Panc1 (cell line): ENCODE data around the gene PRRT3. TPM values are rescaled to one million over a fixed set of nuclear protein-coding genes. Genes with fewer than 3 reads are reported as not detected.

Experiments used
- ATAC-seq: fragments of 200-7000 bp; cut with Tn5 transposase; 2 replicates; pipeline ENCODE4 v1.9.1; 2020; ENCODE audit warnings: mild to moderate bottlenecking, moderate library complexity
- Bru-seq: library from RNA; stranded (reverse); fragments of 400-500 nt; gene quantifications from one replicate; lab custom pipeline; 2021; lab: Mats Ljungman, UMichigan
- BruChase-seq, 2 experiments: library from RNA; stranded (reverse); fragments of 400-500 nt; gene quantifications; one replicate each; lab custom pipeline; 2021; lab: Mats Ljungman, UMichigan
- BruUV-seq: library from RNA; stranded (reverse); fragments of 400-500 nt; replicated peaks from 2 replicates; lab custom pipeline; 2021; lab: Mats Ljungman, UMichigan
- CTCF ChIA-PET: fragments of 300-600 bp; sonication (Branson Sonifier 250); formaldehyde crosslinking; loops from one replicate; lab custom pipeline; 2022; ENCODE audit warnings: antibody characterized with exemption; lab: Charles Lee
- POLR2A ChIA-PET: fragments of 300-600 bp; sonication (Branson Sonifier 250); formaldehyde crosslinking; loops from one replicate; lab custom pipeline; 2022; ENCODE audit warnings: antibody characterized with exemption; lab: Charles Lee
- DNase-seq: peaks from one replicate; pipeline ENCODE4 v3.0.0-alpha.2; 2010; ENCODE audit warnings: low read depth, low spot score
- H3K27ac ChIP-seq: 2 replicates; pipeline ENCODE4 v1.5.1; 2011; ENCODE audit warnings: mild to moderate bottlenecking, low read length, inconsistent platforms
- H3K27me3 ChIP-seq: fragments of 200-500 bp; sonication (Bioruptor generic); 2 replicates; pipeline ENCODE4 v1.6.0; 2014; ENCODE audit warnings: low read length, inconsistent platforms; ENCODE audit not compliant: control insufficient read depth, insufficient read depth
- H3K36me3 ChIP-seq: fragments of 200-500 bp; sonication (Bioruptor generic); 2 replicates; pipeline ENCODE4 v1.5.1; 2014; ENCODE audit warnings: inconsistent platforms, mild to moderate bottlenecking, low read length, moderate library complexity; ENCODE audit not compliant: control insufficient read depth, insufficient read depth
- H3K4me1 ChIP-seq: 2 replicates; pipeline ENCODE4 v1.5.1; 2011; ENCODE audit warnings: inconsistent platforms, mild to moderate bottlenecking, low read length, moderate library complexity; ENCODE audit not compliant: control insufficient read depth, insufficient read depth
- H3K4me3 ChIP-seq, 2 experiments: 2 replicates each; pipeline ENCODE4 v1.5.1; 2011 to 2012; ENCODE audit warnings: low read depth in 2 of 2, low read length in 2 of 2, mild to moderate bottlenecking in 2 of 2, inconsistent platforms in 1 of 2, moderate library complexity in 1 of 2
- H3K9me3 ChIP-seq: fragments of 200-500 bp; sonication (Bioruptor generic); 2 replicates; pipeline ENCODE4 v1.5.1; 2014; ENCODE audit warnings: low read depth, mild to moderate bottlenecking, inconsistent platforms, low read length, moderate library complexity; ENCODE audit not compliant: control insufficient read depth, insufficient read depth
- CTCF ChIP-seq: fragments of 450-650 bp; IDR thresholded peaks from 2 replicates; pipeline ENCODE4 v1.5.1; 2017; ENCODE audit warnings: mild to moderate bottlenecking
- POLR2AphosphoS5 ChIP-seq: IDR thresholded peaks from 2 replicates; pipeline ENCODE4 v1.6.1; 2012; ENCODE audit warnings: mild to moderate bottlenecking, low read depth, low read length, moderate library complexity
- REST ChIP-seq, 2 experiments: IDR thresholded peaks; 2 replicates each; pipeline ENCODE4 v1.6.1; 2011 to 2012; ENCODE audit warnings: low read depth in 2 of 2, control low read depth in 1 of 2, low read length in 1 of 2, mild to moderate bottlenecking in 1 of 2, moderate library complexity in 1 of 2; ENCODE audit not compliant: insufficient read depth in 1 of 2
- SIN3A ChIP-seq: IDR thresholded peaks from 2 replicates; pipeline ENCODE4 v1.6.1; 2012; ENCODE audit warnings: low read depth, mild to moderate bottlenecking, low read length, moderate library complexity, borderline replicate concordance; ENCODE audit not compliant: insufficient read depth
- TCF7L2 ChIP-seq: IDR thresholded peaks from 2 replicates; pipeline ENCODE4 v1.6.1; 2011; ENCODE audit warnings: mild to moderate bottlenecking, low read depth, low read length, inconsistent platforms
- in situ Hi-C: cut with HindIII; loops from 2 replicates; pipeline ENCODE4 v1.10.0; 2016; ENCODE audit warnings: low sequenced_read_pairs, low pct_unique_long_range_greater_than_20kb
- intact Hi-C: fragments of 100-400 bp; cut with micrococcal nuclease; formaldehyde crosslinking; loops from one replicate; pipeline ENCODE4 v1.10.0; 2022; ENCODE audit not compliant: unreplicated experiment
- long read RNA-seq: library from polyadenylated mRNA; unstranded; transcript quantifications from one replicate; pipeline ENCODE4 v2.0.0, GENCODE V29; 2021; ENCODE audit not compliant: unreplicated experiment
- polyA plus RNA-seq: library from polyadenylated mRNA; unstranded; fragments of >200 nt; gene quantifications from one replicate; pipeline ENCODE4 v1.2.1, GENCODE V29; 2012; ENCODE audit warnings: missing spikeins; ENCODE audit not compliant: insufficient read length
- total RNA-seq: library from RNA; stranded (reverse); gene quantifications from one replicate; pipeline ENCODE4 v1.2.1, GENCODE V29; 2021; ENCODE audit not compliant: unreplicated experiment

Gene PRRT3
- total RNA-seq, result 1.1 TPM
- polyA plus RNA-seq, result 2.3 TPM
- Bru-seq, nascent RNA, result percentile 31 among the genes with signal in this experiment
- BruChase-seq, experiment 1, labeled RNA remaining after a 2-hour chase, result percentile 37 among the genes with signal in this experiment
- BruChase-seq, experiment 2, labeled RNA remaining after a 6-hour chase, result percentile 37 among the genes with signal in this experiment
- long read RNA-seq, partial matches to known transcripts, result 5 of 10 reads
- long read RNA-seq, other reads (novel, unspliced or antisense), result 4 of 10 reads

DNA sequence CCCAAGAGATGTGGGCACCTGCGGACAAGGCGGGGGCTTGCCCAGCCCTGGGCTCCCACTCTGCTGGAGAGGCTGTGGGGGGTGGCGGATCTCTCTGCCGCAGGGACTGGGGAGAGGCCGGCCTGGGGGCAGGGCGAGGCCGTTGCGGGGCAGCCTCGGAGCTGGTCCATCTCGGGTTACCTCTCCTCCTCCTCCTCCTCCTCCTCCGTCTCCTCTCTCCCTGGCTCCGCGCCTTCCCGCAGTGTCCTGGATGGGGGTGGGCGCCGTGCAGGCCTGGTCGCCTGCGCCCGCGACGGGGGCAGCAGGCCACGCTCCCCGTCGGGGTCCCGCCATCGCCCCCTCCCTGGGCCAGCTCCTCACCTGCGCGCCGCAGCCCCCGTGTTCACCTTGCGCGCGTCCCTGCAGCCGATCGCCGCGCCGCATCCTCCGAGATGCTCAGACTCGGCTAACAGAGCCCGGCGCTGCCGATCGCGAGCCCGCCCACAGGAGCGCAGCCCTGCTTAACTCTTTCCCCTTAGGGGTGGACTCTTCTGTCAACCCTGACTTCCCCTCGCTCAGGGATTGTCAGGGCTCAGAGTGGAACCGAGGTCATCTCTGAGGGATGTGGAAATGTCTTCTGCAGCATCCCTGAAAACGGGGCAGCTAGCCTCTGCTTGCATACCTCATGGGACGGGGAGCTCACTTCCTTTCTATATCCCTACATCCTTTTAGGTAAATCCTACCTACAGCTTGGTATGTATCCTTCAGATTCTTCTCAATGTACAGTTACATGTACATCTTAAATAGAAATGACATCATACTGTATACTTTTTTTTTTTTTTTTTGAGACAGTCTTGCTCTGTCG is at the start of gene PRRT3:
PRRT3 (minus strand) TSS at position 447 of the 844 bp plus-strand sequence. CDS start 2,293 bp downstream, outside the sequence.
- Histone ChIP-seq H3K4me1 (no peaks in the 10 kb centered on the region), H3K27ac (no peak within 1 kb of the TSS), H3K27me3 (no peaks in the 10 kb centered on the region), H3K36me3 (no peaks in the 10 kb centered on the region), H3K4me3 (peak within 1 kb of the TSS; percentile 36 to 47), H3K9me3 (no peaks in the 10 kb centered on the region)
- no peak for DNase-seq
- BruUV-seq, result no TSS peak
- ATAC-seq, result peak; percentile 57; the same call in 1 of the 2 replicates
- intact Hi-C loops (no loop called here), in situ Hi-C loops (no loop called here)
- POLR2A ChIA-PET, result interaction anchor here (0.6 kb wide), 2 partner anchors 10 to 212 kb away, joined by 3 to 4 read pairs; no protein-coding TSS in a partner anchor
- CTCF ChIA-PET, result no interaction called here
- no peak for TF ChIP-seq TCF7L2
- no peak for TF ChIP-seq POLR2AphosphoS5
- no peak for TF ChIP-seq SIN3A
- TF ChIP-seq REST (IDR thresholded peaks at IDR 0.05; ENCODE audit: insufficient read depth in 1 of 2, low read depth in 2 of 2, low read length in 1 of 2), result no peak
- no peak for TF ChIP-seq CTCF

- no TSS peak for BruUV-seq
- CTCF ChIA-PET, result no interaction called here
- in situ Hi-C loops, result no loop called here
- H3K27ac ChIP-seq, result no peak overlapping the region
- H3K4me1 ChIP-seq, result no peaks in the 10 kb centered on the region
- POLR2A ChIA-PET, result no interaction called here
- H3K4me3 ChIP-seq, result no peak overlapping the region
- no peak for TF ChIP-seq SIN3A
- TF ChIP-seq POLR2AphosphoS5, result no peak
- no peak for TF ChIP-seq REST (IDR thresholded peaks at IDR 0.05; ENCODE audit: insufficient read depth in 1 of 2, low read depth in 2 of 2, low read length in 1 of 2)
- no peak for TF ChIP-seq TCF7L2
- TF ChIP-seq CTCF, result no peak
- H3K9me3 ChIP-seq, result no peaks in the 10 kb centered on the region
- ATAC-seq, result no peak
- H3K36me3 ChIP-seq, result peaks cover 3% of the 10 kb centered on the region; the same call in 1 of the 2 replicates
- H3K27me3 ChIP-seq, result no peaks in the 10 kb centered on the region
- DNase-seq, result no peak
- intact Hi-C loops, result no loop called here
These were observed 48.5 kb upstream of the PRRT3 start for GRCh38 chr3:10000686-10001085.
